CD4-positive, alpha-beta T cell treated with Interleukin-15 for 4 hours (primary cell): ENCODE results near the gene SPHK2.
"Not testable (repeated sequence)": the region's sequence is repeated elsewhere in the genome, so short reads cannot be mapped to it uniquely, and the experiment has no call there.

ENCODE experiments used
- DNase-seq: peaks from one replicate; pipeline ENCODE4 v3.0.0-alpha.2; 2020; ENCODE audit warnings: low spot score

Gene SPHK2

DNA sequence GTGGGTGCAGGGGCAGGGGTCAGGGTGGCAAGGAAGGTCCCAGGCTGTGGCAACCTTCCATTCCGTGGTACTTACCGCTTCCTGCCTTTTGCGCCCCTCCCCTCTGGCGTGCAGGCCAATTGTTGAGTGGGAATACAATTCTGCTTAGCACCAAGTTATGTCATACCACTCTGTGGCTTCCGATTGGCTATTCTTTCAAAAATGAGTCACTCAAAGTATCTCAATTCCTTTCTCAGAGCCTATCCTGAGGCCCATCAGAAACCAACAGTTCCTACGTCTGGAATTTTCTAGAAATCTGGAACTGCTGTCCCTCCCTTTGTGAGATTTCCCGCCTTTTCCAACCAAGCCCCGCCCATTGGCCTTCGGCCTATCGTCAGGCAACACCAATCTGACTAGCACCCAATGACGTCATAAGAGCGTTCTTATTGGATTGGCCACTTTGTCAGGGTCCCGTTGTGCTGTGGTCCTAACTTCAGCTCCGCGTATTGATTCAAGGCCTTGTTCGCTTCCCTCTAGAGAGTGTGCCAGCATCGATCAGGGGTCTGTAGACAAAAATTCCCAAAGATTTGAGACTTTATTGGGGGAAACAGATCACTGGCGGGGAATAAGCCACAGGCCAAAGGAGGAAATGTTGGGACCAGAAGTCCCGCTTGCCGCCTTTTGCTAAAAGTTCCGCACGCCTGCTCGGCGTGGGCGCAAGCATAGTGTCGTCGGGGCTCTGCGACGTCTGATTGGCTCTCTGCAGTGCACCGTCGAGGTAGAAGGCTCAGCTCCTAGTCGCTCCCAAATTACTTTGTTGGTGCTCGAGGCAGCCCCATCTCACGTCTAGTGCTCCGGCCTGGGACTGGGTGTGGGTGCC is 41.8 kb downstream of the SPHK2 start:
- peak; percentile 84 for DNase-seq

DNA sequence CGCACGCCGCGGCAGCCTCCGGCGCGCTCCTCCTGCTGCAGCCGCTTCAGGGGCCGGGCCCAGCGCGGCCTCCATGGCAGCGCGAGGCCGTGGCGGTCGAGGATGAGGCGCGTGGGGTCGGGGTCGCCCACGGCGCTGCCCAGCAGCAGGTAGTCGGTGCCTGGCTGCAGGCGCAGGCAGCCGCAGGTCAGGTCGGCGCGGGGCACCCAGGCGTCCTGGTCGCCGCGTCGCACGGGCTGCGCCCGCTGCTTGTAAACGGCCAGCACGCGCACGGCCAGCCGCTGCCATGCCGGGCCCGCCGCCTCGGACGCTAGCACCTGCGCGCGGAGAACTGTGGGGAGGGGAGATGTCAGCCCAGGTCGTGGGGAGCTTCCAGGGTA is 42.4 kb downstream of the SPHK2 start:
- no peak for DNase-seq

DNA sequence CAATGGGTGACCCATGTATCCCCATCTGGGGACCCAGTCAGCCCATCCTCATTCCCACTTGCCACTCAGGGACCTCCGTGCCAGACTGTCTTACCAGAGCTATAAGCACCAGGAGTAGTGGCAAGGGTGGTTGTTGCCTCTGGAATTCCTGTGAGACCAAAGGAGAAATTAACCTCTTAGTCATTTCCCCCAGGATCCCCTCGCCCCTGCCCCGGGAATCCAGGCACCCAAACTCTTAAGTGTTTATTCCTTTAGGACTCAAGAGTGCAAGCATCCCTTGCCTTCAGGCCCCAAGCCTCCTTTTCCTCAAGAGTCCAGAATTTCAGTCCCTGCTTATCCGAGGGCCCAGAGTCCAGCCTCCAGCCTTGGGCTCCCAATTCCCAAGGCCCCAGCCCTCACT is 44.4 kb downstream of the SPHK2 start:
- DNase-seq = no peak

DNA sequence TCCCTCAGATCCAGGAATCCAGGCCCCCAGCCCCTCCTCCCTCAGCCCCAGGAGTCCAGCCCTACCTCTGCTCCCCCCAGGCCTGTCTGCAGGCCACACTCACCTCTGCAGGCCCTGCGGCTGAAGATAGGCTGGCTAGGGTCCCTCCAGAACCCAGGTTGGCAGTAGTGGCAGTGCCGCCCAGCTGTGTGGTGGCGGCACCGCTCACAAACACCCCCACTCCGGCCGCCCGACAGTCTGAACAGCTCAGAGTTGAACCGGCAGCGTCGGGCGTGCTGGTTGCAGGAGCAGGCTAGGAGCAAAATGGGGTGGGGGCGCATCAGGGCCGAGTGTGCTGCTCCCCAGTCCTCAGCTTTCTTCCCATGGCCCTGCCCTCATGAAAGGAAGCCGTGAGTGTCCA is 45.2 kb downstream of the SPHK2 start:
- no peak for DNase-seq

DNA sequence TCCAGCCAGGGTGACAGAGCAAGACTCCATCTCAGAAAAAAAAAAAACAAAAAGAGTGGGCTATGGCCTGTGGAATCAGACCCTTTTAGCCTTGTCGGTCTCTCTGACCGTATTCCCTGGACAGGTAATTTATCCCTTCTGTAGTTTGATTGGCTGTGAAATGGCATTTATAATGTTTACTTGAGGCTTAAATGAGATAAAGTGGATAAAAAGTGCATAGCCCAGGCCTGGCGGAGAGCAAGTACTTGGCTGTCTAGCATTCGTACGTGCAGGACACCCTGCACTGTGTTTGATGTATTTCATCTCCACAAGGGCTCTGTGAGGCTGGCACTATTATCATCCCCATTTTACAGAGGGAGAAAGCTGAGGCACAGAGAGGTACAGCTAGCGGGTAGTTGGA is 46.5 kb downstream of the SPHK2 start:
- DNase-seq = no peak

DNA sequence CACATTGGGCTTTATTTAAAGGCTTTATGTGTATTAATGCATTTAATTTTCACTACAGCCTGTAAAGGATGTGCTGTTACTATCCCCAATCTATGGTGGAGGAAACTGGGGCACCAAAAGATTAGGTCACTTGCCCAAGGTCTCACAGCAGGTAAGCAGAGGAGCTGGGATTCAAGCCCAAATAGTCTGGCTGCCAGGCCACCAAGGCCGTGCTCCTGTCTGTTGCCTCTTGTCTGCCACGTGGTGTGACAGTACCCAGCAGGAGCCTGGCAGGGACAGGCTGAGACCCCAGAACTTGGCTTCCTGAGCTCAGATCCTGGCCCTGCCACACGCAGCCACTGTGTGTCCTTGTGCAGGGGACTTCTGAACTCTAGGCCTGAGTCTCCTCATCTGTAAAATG is 49.0 kb downstream of the SPHK2 start:
- DNase-seq = no peak

DNA sequence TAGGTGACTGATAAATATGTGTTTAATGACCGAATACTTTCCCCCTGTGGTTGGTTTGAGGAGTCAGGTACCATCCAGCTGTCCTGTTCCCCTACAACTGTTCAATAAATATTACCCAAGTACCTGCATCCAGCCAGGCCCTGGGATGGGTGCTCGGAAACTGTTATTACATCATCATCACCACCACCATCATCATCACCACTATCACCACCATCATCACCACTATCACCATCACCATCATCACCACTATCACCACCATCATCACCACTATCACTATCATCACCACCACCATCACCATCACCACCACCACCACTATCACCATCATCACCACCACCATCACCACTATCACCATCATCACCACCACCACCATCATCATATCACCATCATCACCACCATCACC is 49.5 kb downstream of the SPHK2 start:
- no peak for DNase-seq

DNA sequence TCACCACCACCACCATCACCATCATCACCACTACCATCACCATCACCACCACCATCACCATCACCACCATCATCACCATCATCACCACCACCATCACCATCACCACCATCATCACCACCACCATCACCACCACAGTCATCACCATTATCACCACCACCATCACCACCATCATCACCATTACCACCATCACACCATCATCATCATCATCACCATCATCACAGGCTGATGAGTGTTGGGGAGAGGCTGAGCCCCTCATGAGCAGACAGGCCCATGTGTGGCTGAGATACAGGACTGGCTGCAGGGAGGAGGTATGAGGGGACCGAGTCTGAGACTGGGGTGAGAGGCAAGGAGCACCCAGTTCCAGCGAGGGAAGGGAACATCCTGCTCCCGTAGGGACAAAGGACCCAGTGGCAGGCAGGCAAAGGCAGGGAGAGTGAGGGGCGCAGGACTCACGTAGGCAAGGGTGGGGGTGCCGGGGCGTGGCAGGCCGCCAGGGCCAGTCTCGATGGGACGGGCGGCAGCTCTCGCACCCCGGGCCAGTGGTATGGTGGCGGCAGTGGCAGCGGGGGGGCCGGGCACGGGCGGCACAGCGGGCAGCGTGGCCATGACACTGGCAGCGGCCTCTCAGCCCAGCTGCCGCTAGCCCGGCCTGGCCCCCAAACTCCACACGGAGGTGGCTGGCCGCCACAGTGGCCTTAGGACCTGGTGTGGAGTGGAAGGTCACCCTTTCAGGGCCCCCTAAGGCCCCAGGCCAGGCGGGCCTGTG is 50.8 kb downstream of the SPHK2 start:
- no peak for DNase-seq

DNA sequence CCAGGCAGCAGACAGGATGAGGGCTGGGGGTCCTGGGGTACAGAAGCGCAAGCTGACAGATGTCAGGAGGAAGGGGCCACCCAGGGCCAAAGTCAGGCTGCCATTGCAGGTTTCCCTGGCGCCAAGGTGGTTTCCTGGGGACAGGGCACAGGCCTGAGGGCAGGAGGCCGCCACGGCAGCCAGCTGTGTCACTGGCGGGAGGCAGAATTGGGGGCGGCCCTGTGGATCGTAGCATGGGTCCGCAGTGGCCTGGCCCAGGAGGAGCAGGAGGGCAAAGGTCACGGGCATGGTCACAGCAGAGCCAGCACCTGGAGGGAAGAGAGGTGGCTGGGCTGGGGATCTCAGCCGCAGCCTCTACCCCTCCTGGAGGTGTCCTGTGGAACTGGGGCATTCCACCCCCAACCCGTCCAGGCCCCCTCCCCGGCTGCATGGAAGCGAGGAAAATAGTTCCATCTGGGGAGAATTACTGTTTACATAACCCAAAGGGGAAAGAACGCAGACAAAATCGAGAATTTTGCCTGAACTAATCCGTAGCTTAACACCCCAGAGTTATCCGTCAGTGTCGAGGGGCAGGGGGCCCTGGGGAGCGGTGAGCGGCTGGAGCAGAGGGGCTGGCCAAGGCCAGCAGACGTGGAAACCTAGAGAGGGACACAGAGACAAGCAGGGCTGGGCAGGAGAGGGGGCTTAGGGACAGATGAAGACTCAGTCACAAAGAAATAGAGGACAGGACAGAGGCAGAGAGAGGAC is 51.6 kb downstream of the SPHK2 start:
- no peak for DNase-seq

DNA sequence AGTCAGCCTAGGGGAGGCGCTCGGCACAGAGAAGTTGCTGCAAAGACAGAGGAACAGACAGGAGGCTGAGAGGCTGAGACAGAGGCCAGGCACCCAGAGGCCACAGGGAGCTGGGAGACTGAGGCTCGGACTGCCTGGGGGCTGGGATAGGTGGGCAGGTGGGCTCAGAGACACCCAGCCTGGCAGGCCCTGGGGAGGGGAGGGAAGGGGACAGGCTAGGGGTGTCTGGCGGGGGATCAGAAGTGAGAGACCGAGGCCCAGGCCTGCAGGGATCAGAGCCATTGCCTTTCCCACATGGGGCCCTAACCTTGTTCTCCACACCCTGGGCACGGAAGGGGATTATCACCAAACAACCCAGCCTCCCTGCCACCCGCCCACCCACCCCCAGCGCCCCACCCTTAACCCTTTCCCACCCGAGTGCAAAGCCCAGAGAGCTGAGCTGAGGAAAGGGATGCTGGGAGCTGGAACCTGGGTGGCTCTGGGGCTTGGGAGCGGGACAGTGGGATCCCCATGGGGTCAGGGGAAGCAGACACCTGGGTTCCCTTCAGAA is 52.2 kb downstream of the SPHK2 start:
- DNase-seq = no peak

DNA sequence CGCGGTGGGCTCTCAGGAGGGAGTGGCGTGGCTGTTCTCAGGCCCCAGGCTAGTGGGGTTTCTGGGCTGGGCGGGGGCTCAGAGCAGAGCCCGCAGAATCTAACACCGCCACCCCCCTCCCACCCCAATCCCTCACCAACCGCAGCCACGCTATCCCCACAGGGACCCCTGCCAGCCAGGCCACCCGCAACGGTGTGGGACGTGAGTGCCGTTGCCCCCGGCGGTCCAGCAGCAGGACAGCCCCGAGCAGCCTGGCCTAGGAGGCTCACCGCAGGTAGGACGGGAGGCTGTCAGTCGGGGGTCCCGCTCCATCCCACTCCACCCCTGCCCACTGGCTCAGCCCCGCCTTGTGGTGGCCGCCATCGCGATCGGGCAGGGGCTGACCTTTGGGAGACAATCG is 53.7 kb downstream of the SPHK2 start, which contains the start of gene NTN5:
TSS of gene NTN5 (minus strand) at position 24 of the 400 bp plus-strand sequence. CDS start 2,031 bp downstream, outside the sequence.
- no peak for DNase-seq

DNA sequence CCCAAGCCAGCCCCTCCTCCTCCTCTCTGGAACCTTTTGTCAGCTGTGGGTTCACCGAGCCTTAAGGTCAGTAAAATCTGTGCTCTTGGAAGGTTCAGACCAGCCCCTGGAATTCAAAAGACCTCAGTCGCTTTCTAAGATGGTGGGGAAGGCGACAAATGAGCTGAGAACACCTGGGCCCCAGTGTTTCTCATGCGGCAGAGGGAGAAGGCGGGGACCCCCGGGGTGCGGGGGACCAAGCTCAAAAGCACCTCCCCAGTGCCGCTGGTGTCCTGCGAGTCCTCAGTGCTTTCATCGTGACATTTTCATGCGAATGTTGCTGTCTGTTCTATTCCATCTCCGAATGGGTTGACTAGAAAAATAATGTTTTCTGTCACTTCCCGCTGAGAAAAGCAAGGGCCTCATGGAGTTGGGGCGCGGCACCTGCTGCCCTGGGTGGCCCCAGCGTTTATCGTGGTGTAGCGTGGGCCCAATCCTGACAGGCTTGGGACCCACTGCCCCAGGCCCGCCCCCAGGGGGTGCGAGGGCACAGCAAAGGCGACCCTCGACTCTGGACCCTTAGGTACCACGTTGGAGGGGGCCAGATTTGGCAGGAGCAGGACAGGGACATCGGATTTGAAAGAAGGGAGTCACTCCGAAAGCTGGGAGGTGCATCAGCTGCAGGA is 54.3 kb downstream of the SPHK2 start:
- DNase-seq = no peak

DNA sequence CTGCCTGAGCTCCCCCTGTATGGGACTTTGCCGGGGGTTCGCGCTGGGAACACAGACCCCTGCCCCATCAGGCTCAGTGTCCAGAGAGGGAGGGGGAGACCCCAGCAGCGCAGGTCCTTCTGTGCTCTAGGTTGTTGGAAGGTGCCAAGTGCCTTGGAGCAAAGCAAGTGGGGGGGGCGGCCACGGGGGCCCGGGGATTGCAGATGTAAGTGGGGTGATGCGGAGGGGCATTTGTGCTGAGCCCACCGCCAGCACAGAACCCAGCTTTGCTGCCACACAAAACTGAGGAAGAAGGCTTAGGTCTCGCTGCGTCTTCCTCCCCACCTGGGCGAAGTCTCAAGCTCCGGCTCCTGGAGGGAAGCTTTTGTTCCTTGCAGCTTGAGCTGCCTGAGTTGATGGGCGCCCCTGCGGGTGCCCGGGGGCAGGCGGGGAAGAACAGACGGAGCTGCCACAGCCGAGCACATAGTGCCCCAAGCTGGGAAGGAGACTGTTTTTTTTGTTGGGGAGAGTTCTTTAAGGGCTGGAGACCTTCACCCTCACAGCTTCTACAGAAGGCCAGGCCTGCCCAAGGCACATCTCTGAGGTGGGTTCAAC is 55.0 kb downstream of the SPHK2 start:
- no peak for DNase-seq

DNA sequence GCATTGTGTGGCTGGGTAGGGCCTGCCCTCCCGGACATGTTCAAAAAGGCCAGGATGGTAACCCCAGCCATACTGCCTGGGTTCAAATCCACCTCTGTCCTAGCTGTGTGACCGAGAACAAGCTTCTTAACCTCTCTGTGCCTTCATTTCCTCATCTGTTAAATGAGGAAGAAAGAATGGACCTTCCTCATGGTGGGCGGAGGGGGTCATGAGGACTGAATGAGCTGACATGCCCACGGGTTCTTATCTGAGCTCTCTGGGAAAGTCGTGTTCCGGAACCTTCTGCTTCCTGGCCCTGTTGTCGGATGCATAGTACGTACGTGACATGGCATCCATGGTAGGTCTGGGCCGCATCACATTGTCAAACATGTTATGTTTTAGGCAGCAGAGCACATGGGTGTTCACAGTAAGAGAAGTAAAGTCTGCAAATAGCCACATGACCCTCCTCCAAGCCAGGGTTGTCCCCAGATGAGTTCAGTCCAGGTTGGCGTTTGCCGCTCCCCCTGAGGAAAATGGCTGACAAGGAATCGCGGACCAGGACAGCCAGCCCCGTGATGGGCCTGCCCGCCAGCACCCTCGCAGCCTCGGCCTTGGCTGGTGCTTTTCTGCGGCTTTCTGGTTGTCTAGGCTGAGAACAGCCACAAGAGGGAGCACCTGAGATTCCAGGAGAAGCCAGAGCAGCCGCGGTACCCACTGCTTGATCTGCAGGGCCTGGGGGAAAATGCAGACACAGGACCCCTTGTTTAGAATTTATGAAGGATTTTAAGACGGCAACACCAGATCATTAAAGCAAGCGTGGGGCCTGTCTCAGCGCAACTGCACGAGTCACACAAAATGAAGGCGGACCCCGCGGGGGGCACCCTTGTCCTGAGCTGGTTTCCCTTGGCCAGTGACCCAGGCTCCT is 55.9 kb downstream of the SPHK2 start:
- peak; percentile 82 for DNase-seq

DNA sequence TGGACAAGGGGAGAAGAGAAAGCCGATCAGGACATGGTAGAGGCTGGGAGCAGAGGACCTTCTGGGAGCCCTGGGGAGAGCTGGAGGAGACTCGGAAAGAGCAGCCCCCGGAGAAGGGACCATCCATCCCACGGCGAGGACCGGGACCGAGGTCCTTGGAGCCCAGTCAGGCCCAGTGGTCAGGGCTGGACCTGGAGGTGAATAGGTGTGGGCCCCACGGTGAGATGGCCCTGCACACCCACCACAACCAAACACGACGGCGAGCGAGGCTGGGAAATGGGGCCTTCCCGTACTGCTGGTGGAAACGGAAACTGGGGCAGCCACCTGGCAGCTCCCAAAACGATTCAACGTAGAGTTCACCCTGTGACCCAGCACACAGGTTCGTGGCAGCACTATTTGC is 57.2 kb downstream of the SPHK2 start:
- no peak for DNase-seq

DNA sequence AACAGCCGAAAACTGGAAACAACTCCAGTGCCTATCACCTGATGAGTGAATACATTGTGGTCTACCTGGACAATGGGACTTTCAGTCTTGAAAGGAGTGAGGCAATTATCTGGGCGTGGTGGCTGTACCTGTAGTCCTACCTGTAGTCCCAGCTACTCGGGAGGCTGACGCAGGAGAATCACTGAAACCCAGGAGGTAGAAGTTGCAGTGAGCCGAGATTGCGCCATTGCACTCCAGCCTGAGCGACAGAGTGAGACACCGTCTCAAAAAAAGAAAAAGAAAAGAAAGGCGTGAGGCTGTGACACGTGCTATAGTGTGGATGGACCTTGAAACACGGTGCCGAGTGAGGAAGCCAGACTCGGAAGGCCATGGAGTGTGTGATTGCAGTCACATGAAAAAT is 57.6 kb downstream of the SPHK2 start:
- no peak for DNase-seq

DNA sequence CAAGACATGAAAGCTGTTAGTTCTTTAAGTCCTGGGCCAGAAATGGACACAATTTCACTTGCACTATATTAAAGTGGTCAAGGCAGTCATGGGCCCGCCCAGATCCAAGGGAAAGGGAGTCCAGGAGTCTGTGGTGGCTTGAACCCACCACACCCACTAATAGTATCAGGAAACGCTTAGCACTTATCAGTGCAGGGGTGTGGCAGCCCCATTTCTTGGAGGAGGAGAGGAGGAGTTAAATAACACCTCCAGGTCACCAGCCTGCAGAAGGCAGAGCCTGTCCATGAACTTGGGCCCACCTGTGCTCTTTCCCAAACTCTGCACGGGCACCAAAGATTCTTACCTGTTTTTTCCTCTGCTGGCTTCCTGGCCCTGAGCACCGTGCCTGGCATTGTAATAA is 58.9 kb downstream of the SPHK2 start:
- no peak for DNase-seq

DNA sequence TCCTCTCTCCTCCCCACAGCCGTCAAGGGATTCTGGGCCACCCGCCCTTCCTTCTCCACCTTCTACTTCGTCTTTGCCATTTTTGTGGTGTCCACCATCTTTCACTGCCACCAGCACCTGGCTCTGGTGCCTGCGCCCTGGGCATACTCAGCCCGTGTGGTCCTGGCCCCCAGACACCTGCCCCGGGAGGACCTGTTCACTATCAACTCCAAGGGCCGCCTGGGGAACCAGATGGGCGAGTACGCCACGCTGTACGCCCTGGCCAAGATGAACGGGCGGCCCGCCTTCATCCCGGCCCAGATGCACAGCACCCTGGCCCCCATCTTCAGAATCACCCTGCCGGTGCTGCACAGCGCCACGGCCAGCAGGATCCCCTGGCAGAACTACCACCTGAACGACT is 60.7 kb downstream of the SPHK2 start:
- not testable (repeated sequence) for DNase-seq
